GM18868 (cell line): ENCODE results near the gene SPTSSA.
A peak's percentile ranks its signal among the peaks of the same experiment; 100 is the strongest.
"Not testable (repeated sequence)": the region's sequence is repeated elsewhere in the genome, so short reads cannot be mapped to it uniquely, and the experiment has no call there.

Experiments
- ATAC-seq: cut with Tn5 transposase; IDR thresholded peaks from one replicate; pipeline ENCODE4 v1.9.1; 2021; ENCODE audit warnings: mild to moderate bottlenecking, moderate library complexity; ENCODE audit not compliant: unreplicated experiment

SPTSSA gene, protein sequence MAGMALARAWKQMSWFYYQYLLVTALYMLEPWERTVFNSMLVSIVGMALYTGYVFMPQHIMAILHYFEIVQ

GRCh38 chr14:34462132-34462893 is at the start of gene SPTSSA:
TSS of gene SPTSSA (minus strand) at chr14:34462240. CDS start at chr14:34462207, 33 bp downstream.
- peak; percentile 91 for ATAC-seq

GRCh38 chr14:34507884-34508283 is 45.8 kb upstream of the SPTSSA start:
- ATAC-seq: no peak

- no peak for ATAC-seq
These were observed 45.4 kb upstream of the SPTSSA start for GRCh38 chr14:34507459-34507858.

DNA sequence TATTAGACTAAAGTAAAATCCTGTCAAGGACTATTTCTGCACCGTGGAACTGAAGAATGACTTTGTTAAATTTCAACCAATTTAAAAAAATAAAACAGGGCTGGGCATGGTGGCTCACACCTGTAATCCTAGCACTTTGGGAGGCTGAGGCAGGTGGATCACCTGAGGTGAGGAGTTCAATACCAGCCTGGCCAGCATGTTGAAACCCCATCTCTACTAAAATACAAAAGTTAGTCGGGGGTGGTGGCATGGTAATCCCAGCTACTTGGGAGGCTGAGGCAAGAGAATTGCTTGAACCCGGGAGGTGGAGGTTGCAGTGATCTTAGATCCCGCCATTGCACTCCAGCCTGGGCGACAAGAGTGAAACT is 43.1 kb upstream of the SPTSSA start:
- ATAC-seq: not testable (repeated sequence)

GRCh38 chr14:34504027-34504426 is 42.0 kb upstream of the SPTSSA start:
- not testable (repeated sequence) for ATAC-seq

- no peak for ATAC-seq
These were observed 40.6 kb upstream of the SPTSSA start for GRCh38 chr14:34502545-34503225.

- ATAC-seq: no peak
These were observed 40.0 kb upstream of the SPTSSA start for GRCh38 chr14:34502001-34502400.

GRCh38 chr14:34501004-34501580 is 39.1 kb upstream of the SPTSSA start:
- ATAC-seq: no peak

DNA sequence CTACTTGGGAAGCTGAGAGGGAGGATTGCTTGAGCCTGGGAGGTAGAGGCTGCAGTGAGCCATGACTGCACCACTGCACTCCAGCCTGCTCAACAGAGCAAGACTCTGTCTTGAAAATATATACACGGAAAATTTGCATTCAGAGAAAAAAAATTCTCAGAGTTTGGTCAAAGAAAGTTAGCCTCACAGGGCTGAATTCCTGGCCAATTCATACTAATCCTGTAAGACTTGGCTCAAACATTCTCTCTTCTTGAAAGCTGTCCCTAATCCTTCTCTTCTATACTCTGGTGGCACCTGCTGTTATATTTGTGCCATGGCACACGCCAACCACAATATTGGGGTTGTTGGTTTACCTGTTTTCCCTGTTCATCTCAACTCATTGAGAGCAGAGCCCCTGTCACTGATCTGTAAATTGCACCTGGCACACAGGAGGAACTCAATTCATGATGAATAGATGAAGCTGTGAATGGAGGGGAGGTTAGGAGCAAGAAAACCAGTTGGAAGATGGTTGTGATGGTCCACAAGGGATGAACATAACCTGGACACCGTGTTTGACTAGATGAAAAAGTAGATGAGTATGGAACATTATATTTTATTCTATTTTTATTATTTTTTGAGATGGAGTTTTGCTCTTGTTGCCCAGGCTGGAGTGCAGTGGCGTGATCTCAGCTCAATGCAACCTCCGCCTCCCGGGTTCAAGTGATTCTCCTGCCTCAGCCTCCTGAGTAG is 36.8 kb upstream of the SPTSSA start:
- ATAC-seq: peak; percentile 62

DNA sequence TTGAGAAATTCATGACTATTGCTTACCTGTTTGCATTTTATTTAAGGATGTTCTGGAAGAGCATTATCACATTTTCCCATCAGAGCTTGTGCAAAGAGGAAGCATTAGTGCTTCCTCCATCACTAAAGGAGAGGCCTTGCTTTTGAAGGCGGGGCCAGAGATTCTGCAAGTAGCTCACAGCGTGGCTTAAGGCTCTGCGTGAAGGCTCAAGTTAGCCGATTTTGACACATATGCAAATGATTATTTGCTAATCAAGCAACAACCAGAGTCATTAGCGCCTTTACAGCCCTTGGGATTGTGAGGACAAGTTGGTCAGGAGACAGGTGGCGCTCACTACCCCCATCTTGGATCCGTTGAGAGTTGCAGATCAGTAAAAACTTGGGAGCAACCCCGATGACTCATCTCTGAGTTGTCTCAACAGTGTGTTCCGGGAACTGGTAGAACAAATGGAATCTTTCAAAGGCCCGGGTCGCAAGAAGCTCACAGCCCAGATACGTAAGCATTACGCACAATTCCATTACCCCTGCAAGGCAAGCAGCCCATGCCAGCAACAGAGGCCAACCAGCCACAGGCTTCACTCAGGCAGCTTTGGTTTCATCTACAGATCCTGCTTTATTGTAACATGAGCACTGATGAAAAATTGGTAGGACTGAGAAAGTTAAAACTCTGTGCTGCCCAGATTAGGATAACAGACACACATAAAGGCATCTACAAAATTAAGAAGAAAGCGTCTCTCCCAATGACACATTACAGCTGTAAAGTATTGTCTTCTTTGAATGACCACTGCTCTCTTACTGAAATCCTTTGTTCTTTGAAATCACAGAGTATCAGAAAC is 34.9 kb upstream of the SPTSSA start:
- ATAC-seq: no peak

- no peak for ATAC-seq
These were observed 34.1 kb upstream of the SPTSSA start for GRCh38 chr14:34496007-34496678.

GRCh38 chr14:34489324-34489723 is 27.3 kb upstream of the SPTSSA start:
- ATAC-seq: no peak

DNA sequence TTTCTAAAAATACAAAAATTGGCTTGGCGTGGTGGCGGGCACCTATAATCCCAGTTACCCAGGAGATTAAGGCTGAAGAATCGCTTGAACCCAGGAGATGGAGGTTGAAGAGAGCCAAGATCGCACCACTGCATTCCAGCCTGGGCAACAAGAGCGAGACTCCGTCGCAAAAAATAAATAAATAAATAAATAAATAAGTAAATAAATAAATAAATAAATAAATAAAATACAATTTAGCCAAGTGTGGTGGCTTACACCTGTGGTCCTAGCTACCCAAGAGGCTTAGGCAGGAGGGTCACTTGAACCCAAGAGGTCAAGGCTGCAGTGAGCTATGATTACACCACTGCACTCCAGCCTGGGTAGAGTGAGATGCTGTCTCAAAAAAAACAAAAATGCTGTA is 26.5 kb upstream of the SPTSSA start:
- ATAC-seq: no peak

DNA sequence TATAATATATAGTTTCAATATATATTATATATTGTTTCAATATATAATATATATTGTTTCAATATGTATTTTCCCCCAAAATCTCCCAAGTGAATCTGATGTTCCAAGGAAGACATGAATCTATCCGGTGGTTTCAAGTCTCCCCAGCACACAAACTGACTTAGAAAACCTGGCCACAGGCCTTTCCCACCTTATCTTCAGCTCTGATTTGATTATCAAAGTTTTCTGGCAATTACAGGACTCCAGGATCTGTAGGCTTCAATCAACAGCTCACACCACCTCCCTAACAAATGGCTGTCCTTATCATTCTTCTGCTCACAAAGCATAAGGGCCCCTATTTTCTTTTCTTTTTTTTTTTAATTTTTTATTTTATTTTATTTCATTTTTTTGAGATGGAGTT is 22.7 kb upstream of the SPTSSA start:
- no peak for ATAC-seq

DNA sequence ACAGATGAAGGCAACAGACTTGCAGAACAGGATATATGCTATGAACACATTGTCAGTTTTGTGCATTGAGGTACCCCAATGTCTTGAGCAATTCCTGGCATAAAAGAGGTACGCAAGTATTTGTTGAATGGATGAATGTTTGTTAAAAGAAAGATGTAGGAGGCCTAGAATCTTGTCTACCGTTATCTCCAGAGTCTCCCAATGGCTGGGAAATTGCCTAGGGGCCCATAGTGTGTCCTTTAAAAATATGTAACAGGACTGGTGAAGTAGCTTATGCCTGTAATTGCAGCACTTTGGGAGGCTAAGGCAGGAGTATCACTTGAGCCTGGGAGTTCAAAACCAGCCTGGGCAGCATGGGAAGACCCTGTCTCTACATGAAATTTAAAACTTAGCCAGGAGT is 20.4 kb upstream of the SPTSSA start:
- ATAC-seq: no peak

GRCh38 chr14:34479694-34480093 is 17.7 kb upstream of the SPTSSA start:
- ATAC-seq: no peak

GRCh38 chr14:34478261-34478660 is 16.2 kb upstream of the SPTSSA start:
- ATAC-seq: no peak

- not testable (repeated sequence) for ATAC-seq
These were observed 14.0 kb upstream of the SPTSSA start for GRCh38 chr14:34476036-34476435.

DNA sequence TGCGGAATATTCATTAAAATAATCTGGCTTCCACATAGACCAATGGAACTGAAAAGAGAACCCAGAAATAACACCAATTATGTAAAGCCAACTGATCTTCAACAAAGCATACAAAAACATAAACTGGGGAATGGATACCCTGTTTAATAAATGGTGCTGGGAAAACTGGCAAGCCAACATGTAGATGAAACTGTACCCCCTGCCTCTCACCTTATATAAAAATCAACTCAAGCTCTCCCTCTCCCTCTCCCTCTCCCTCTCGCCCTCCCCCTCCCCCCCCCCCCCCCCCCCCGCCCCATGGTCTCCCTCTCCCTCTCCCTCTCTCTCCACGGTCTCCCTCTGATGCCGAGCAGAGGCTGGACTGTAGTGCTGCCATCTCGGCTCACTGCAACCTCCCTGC is 13.1 kb upstream of the SPTSSA start:
- ATAC-seq: no peak

DNA sequence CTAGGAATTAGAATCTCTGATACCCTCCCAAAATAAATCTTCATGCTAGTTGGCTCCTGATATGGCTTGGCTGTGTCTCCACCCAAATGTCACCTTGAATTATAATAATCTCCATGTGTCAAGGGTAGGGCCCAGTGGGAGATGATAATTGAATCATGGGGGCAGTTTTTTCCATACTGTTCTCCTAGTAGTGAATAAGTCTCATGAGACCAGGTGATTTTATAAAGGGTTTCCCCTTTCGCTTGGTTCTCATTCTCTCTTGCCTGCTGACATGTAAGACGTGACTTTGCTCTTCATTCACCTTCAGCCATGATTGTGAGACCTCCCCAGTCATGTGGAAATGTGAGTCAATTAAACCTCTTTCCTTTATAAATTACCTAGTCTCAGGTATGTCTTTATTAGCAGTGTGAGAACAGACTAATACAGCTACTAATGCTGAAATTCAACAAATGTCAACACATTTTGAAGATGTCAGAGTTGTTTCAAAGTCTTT is 12.2 kb upstream of the SPTSSA start:
- no peak for ATAC-seq
